GM23248 (cell line): ENCODE data around the gene C15orf61. TPM values are rescaled to one million over a fixed set of nuclear protein-coding genes. Genes with fewer than 3 reads are reported as not detected.
A peak's percentile ranks its signal among the peaks of the same experiment; 100 is the strongest.

Source experiments
- DNase-seq: peaks from one replicate; pipeline ENCODE4 v3.0.0-alpha.2; 2015
- H2AFZ ChIP-seq: fragments of 200-600 bp; sonication (generic); 2 replicates; pipeline ENCODE4 v1.6.1; 2016; ENCODE audit warnings: antibody characterized with exemption
- H3F3A ChIP-seq: fragments of 200-600 bp; sonication (generic); 2 replicates; pipeline ENCODE4 v1.6.1; 2016; ENCODE audit warnings: mild to moderate bottlenecking, antibody characterized with exemption, mixed run types; ENCODE audit not compliant: insufficient read depth
- H3K27ac ChIP-seq: fragments of 200-600 bp; sonication (generic); 2 replicates; pipeline ENCODE4 v1.5.1; 2016; ENCODE audit warnings: mild to moderate bottlenecking
- H3K27me3 ChIP-seq: fragments of 200-600 bp; sonication (generic); replicated peaks from 2 replicates; pipeline ENCODE4 v1.6.1; 2016; ENCODE audit warnings: mild to moderate bottlenecking; ENCODE audit not compliant: insufficient read depth
- H3K36me3 ChIP-seq: fragments of 200-600 bp; sonication (generic); 2 replicates; pipeline ENCODE4 v1.6.1; 2016; ENCODE audit warnings: low read depth, mild to moderate bottlenecking
- H3K4me1 ChIP-seq: fragments of 200-600 bp; sonication (generic); 2 replicates; pipeline ENCODE4 v1.6.1; 2016; ENCODE audit warnings: mild to moderate bottlenecking; ENCODE audit not compliant: insufficient read depth
- H3K4me2 ChIP-seq: fragments of 200-600 bp; sonication (generic); one replicate; pipeline ENCODE4 v1.6.1; 2016; ENCODE audit warnings: mild to moderate bottlenecking; ENCODE audit not compliant: unreplicated experiment
- H3K4me3 ChIP-seq: fragments of 200-600 bp; sonication (generic); 2 replicates; pipeline ENCODE4 v1.5.1; 2016; ENCODE audit warnings: mild to moderate bottlenecking
- H3K79me2 ChIP-seq: fragments of 200-600 bp; sonication (generic); 2 replicates; pipeline ENCODE4 v1.6.1; 2016; ENCODE audit warnings: mild to moderate bottlenecking; ENCODE audit not compliant: insufficient read depth
- H3K9ac ChIP-seq: fragments of 200-600 bp; sonication (generic); 2 replicates; pipeline ENCODE4 v1.6.1; 2016; ENCODE audit warnings: mild to moderate bottlenecking
- H3K9me2 ChIP-seq: fragments of 200-600 bp; sonication (generic); 2 replicates; pipeline ENCODE4 v1.6.1; 2016; ENCODE audit warnings: mixed run types, mild to moderate bottlenecking, moderate library complexity; ENCODE audit not compliant: insufficient read depth
- H3K9me3 ChIP-seq: fragments of 200-600 bp; sonication (generic); one replicate; pipeline ENCODE4 v1.6.1; 2017; ENCODE audit warnings: low read depth
- H4K20me1 ChIP-seq: fragments of 200-600 bp; sonication (generic); 2 replicates; pipeline ENCODE4 v1.6.0; 2016; ENCODE audit not compliant: insufficient read depth
- EZH2 ChIP-seq: fragments of 200-600 bp; sonication (generic); IDR thresholded peaks from 2 replicates; pipeline ENCODE4 v1.6.1; 2018; ENCODE audit warnings: antibody characterized with exemption, mild to moderate bottlenecking; ENCODE audit not compliant: insufficient read depth, poor library complexity, severe bottlenecking
- EZH2phosphoT487 ChIP-seq: fragments of 200-600 bp; sonication (generic); IDR thresholded peaks from 2 replicates; pipeline ENCODE4 v1.6.1; 2018; ENCODE audit warnings: antibody characterized with exemption, moderate library complexity, mild to moderate bottlenecking, low read depth; ENCODE audit not compliant: insufficient read depth
- WGBS, 2 experiments: methylation state at CpG; one replicate each; pipeline ENCODE4 v1.1.6; 2015 to 2017; ENCODE audit warnings: low lambda C conversion rate in 2 of 2, low coverage in 1 of 2; ENCODE audit errors: missing lambda C conversion rate in 2 of 2; 5-methylcytosine and 5-hydroxymethylcytosine counted together
- in situ Hi-C: fragments of 300-500 bp; cut with MboI; formaldehyde crosslinking; loops from 2 replicates; pipeline ENCODE4 v1.15.0; 2020
- polyA plus RNA-seq: library from polyadenylated mRNA; unstranded; fragments of >200 nt; fragmentation: Nextera tagmentation; extraction: Ambion mirVana; gene quantifications from 2 replicates; pipeline ENCODE4 v1.2.1, GENCODE V29; 2016
- total RNA-seq: library from RNA; depleted of rRNA; stranded (reverse); fragments of >200 nt; shearing (Covaris generic); gene quantifications from 2 replicates; pipeline ENCODE4 v1.2.3, GENCODE V29; 2014

The C15orf61 gene
- total and polyA plus RNA-seq, 2 experiments from 2014 or later: 3.7 to 10.5 TPM

DNA sequence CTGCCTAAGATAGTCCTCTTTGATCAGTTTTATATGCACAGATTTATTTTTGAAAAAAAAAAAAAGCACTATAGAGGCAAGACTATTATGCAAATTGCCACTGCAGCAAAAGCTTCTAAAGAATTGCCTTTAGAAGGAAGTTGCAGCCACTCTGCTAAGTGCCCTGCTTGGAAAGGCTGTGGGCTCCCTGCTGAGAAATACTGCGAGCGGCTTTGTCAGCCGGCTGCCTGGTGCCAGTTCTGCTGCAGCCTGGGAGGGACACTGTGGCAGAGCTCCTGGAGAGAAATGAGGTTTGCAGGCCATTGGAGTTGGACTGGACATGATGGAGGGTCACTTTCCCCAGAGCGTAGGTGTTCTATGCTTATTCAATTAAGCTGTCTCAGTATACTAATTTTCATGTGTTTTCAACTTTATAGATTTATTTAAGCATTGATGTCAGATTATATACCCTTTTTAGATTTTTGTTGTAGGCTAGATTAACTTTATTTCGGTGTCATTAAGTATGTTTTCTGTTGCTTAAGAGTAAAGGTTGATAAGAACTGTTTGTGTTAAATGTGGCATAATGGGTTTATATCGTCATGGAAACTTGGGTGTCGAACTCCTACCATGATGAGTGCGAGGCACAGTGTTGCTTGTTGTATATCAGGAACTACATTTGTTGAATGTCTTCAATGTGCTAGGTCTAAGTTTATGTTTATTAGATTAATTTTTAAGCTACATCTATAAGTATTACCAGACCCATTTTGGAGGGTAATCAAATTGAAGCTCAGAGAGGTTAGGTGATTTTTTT lies 28.1 kb downstream of the C15orf61 start:
- H3K9ac ChIP-seq: peak overlapping the region; percentile 41
- H3K27me3 ChIP-seq: no peaks in the 10 kb centered on the region
- H4K20me1 ChIP-seq: no peaks in the 10 kb centered on the region
- H3K4me2 ChIP-seq: peak overlapping the region; percentile 52
- no peaks in the 10 kb centered on the region; the same call in 1 of the 2 replicates for H3K36me3 ChIP-seq
- peak overlapping the region; percentile 69 for H3K27ac ChIP-seq
- H3F3A ChIP-seq: peaks cover 21% of the 10 kb centered on the region
- H3K9me3 ChIP-seq: no peaks in the 10 kb centered on the region
- H3K4me3 ChIP-seq: 0 out of 2 replicates have a peak overlapping the region, but pooled peaks have one; percentile 23
- in situ Hi-C loops: no loop called here
- peaks cover 19% of the 10 kb centered on the region for H3K4me1 ChIP-seq
- 45 to 47% methylated on average over 8 of the region's 8 CpGs for WGBS, 2 experiments
- peak; percentile 70 for DNase-seq
- H3K79me2 ChIP-seq: peaks cover 8% of the 10 kb centered on the region; the same call in 1 of the 2 replicates
- TF ChIP-seq EZH2phosphoT487 (no peak), EZH2 (no peak)
- no peaks in the 10 kb centered on the region for H3K9me2 ChIP-seq
- H2AFZ ChIP-seq: no peak overlapping the region

DNA sequence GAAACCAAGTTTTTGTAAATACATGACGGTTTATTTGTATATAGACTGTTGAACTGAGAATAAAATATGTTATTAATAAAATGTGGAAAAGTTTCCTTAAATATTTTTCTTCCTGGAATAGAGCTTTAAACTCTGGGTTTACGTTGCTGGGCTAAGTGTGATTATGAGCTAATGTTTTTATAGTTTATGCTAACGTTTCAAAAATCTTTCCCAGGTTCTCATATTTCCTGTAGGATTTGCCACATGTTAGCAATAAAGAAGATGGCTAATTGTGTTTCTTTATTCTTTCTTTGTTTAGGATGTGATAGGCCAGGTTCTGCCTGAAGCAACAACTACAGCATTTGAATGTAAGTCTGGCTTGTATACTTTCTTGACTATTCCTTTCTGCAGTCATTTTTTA lies 28.8 kb downstream of the C15orf61 start:
- H3K27ac ChIP-seq: no peak overlapping the region
- in situ Hi-C loops: no loop called here

DNA sequence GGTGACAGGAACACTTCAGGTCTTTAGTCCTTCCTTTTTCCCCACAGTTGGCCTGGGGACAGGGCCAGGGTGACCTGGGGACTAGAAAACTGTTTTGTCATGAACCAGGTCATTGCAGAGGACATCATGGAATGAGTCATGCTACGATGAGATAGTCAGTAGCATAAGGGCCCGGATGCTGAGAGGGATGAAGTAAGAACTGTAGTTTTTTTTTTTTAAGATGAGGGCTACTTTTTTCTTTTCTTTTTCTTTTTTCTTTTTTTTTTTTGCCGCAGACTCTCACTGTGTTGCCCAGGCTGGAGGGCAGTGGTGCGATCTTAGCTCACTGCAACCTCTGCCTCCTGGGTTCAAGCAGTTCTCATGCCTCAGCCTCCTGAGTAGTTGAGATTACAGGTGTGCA lies 29.6 kb downstream of the C15orf61 start:
- H3K4me2 ChIP-seq: no peak overlapping the region
- in situ Hi-C loops: no loop called here
- no peaks in the 10 kb centered on the region; the same call in 1 of the 2 replicates for H3K36me3 ChIP-seq
- DNase-seq: peak; percentile 64
- H3K79me2 ChIP-seq: 0 out of 2 replicates have a peak, but pooled peaks cover 3% of the 10 kb centered on the region
- H3F3A ChIP-seq: peaks cover 21% of the 10 kb centered on the region
- no peaks in the 10 kb centered on the region for H4K20me1 ChIP-seq
- no peak overlapping the region for H3K9ac ChIP-seq
- no peak overlapping the region for H3K4me3 ChIP-seq
- H3K27me3 ChIP-seq: no peaks in the 10 kb centered on the region
- peaks cover 19% of the 10 kb centered on the region for H3K4me1 ChIP-seq
- H3K9me3 ChIP-seq: no peaks in the 10 kb centered on the region
- H3K9me2 ChIP-seq: no peaks in the 10 kb centered on the region
- 65 to 79% methylated on average over 4 of the region's 4 CpGs for WGBS, 2 experiments
- H3K27ac ChIP-seq: no peak overlapping the region
- no peak overlapping the region for H2AFZ ChIP-seq
- TF ChIP-seq EZH2phosphoT487 (no peak), EZH2 (no peak)

More for the DNA sequence above, 28.8 kb downstream of the C15orf61 start:
- Histone ChIP-seq H3K9ac (no peak overlapping the region), H3K4me2 (no peak overlapping the region), H3K27me3 (no peaks in the 10 kb centered on the region), H4K20me1 (no peaks in the 10 kb centered on the region), H3K4me1 (peaks cover 19% of the 10 kb centered on the region), H3F3A (peaks cover 21% of the 10 kb centered on the region), H3K9me2 (no peaks in the 10 kb centered on the region), H3K4me3 (no peak overlapping the region), H2AFZ (no peak overlapping the region), H3K36me3 (no peaks in the 10 kb centered on the region; the same call in 1 of the 2 replicates), H3K9me3 (no peaks in the 10 kb centered on the region), H3K79me2 (0 out of 2 replicates have a peak, but pooled peaks cover 3% of the 10 kb centered on the region)
- no peak for DNase-seq
- 55 to 56% methylated on average over 3 of the region's 3 CpGs for WGBS, 2 experiments
- TF ChIP-seq EZH2 (no peak), EZH2phosphoT487 (no peak)

DNA sequence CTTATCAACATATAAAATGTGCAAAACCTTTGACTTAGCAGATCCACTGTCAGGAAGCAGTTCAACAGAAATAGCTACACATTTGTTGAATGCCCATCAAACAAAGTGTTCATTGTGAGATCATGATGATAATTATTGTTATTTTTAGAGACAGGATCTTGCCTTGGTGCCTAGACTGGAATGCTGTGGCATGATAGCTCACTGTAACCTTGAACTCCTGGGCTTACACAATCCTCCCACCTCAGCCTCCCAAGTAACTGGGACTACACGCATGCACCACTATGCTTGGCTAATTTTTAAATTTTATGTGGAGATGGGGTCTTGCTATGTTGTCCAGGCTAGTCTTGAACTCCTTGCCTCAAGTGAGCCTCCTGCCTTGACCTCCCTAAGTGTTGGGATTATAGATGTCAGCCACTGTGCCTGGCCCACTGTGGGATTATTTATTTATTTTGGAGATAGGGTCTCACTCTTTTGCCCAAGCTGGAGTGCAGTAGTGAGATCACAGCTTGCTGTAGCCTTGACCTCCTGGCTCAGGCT lies 30.3 kb downstream of the C15orf61 start:
- in situ Hi-C loops: no loop called here
- H3K36me3 ChIP-seq: no peaks in the 10 kb centered on the region; the same call in 1 of the 2 replicates
- no peak overlapping the region for H2AFZ ChIP-seq
- WGBS, 2 experiments: 93 to 94% methylated on average over 1 of the region's 1 CpG
- H4K20me1 ChIP-seq: no peaks in the 10 kb centered on the region
- no peak overlapping the region for H3K4me3 ChIP-seq
- no peaks in the 10 kb centered on the region for H3K9me2 ChIP-seq
- no peaks in the 10 kb centered on the region for H3K27me3 ChIP-seq
- 0 out of 2 replicates have a peak, but pooled peaks cover 3% of the 10 kb centered on the region for H3K79me2 ChIP-seq
- no peak overlapping the region for H3K9ac ChIP-seq
- TF ChIP-seq EZH2phosphoT487 (no peak), EZH2 (no peak)
- no peak for DNase-seq
- no peak overlapping the region for H3K4me2 ChIP-seq
- peaks cover 21% of the 10 kb centered on the region for H3F3A ChIP-seq
- H3K9me3 ChIP-seq: no peaks in the 10 kb centered on the region
- no peak overlapping the region for H3K27ac ChIP-seq
- H3K4me1 ChIP-seq: peaks cover 19% of the 10 kb centered on the region
